Measurements from ENCODE around the gene STMN1. TPM values are rescaled to one million over a fixed set of nuclear protein-coding genes. Genes with fewer than 3 reads are reported as not detected.
"Not testable (repeated sequence)": the region's sequence is repeated elsewhere in the genome, so short reads cannot be mapped to it uniquely, and the experiment has no call there.

The STMN1 gene
- polyA plus RNA-seq, 1 donor (not counting 4 experiments of a cell fraction or from before 2014, with no cell fraction given): 82.8 TPM

DNA sequence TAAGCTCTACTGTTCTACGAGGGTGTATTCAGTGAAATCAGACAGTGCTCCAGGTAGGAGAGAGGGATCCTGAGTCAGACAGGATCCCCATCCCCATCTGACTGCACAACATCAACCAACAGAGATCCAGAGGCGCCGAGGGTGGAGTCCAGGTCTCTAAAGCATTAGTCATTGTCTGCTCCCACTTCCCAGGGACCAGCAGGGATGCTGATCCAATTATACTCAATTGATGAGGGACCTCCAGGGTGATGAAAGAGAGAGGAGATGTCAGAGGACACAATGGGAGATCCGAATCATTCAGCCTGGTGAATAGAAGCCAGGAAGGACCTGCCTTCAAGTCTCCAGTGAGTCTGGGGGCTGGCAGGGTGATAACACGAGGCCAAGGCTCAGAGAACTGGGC is 39.5 kb upstream of the STMN1 start:
- Histone ChIP-seq H3K27ac (ENCODE audit: control insufficient read depth, insufficient read depth, low read length) (no peak overlapping the region), H3K79me2 (ENCODE audit: control insufficient read depth, insufficient read depth, low read length) (no peaks in the 10 kb centered on the region), H3K9me1 (ENCODE audit: control insufficient read depth, extremely low read depth, insufficient read depth, low read length) (no peaks in the 10 kb centered on the region), H3K4me3 (ENCODE audit: control insufficient read depth in 2 of 3, extremely low read depth in 1 of 3, insufficient read depth in 2 of 3, low read depth in 1 of 3, low read length in 3 of 3) (no peak overlapping the region), H3K4me1 (ENCODE audit: control insufficient read depth, extremely low read depth, insufficient read depth, low read length) (no peaks in the 10 kb centered on the region), H4K20me1 (ENCODE audit: control insufficient read depth, extremely low read depth, insufficient read depth, low read length) (no peaks in the 10 kb centered on the region), H3K9ac (ENCODE audit: control insufficient read depth, extremely low read depth, insufficient read depth, low read length) (no peak overlapping the region), H3K27me3 (ENCODE audit: control insufficient read depth, extremely low read depth, insufficient read depth, low read length) (no peaks in the 10 kb centered on the region), H2AFZ (ENCODE audit: control insufficient read depth, low read length) (no peak overlapping the region), H3K9me3 (ENCODE audit: control insufficient read depth, low read depth, low read length) (no peaks in the 10 kb centered on the region), H3K4me2 (ENCODE audit: control insufficient read depth, extremely low read depth, insufficient read depth, low read depth, low read length) (no peak overlapping the region), H3K36me3 (ENCODE audit: control insufficient read depth in 2 of 2, extremely low read depth in 1 of 2, insufficient read depth in 2 of 2, low read length in 2 of 2) (no peaks in the 10 kb centered on the region)
- TF ChIP-seq CTCF (optimal IDR thresholded peaks at IDR 0.05 in 1 of 3, IDR thresholded peaks at IDR 0.05 in 1 of 3, conservative IDR thresholded peaks at IDR 0.05 in 1 of 3; ENCODE audit: extremely low read depth in 1 of 3, insufficient read depth in 2 of 3, low read length in 3 of 3) (no peak), EZH2 (IDR thresholded peaks at IDR 0.05; ENCODE audit: low read length) (no peak)
- dilution Hi-C loops (cut with MboI; ENCODE audit: extremely low pct_ligation_motif_present, low sequenced_read_pairs): no loop called here
- no peak for FAIRE-seq
- DNase-seq (ENCODE audit: low read depth, low spot score): no peak

- Histone ChIP-seq H3K36me3 (ENCODE audit: control insufficient read depth in 2 of 2, extremely low read depth in 1 of 2, insufficient read depth in 2 of 2, low read length in 2 of 2) (no peaks in the 10 kb centered on the region), H3K79me2 (ENCODE audit: control insufficient read depth, insufficient read depth, low read length) (no peaks in the 10 kb centered on the region), H3K4me2 (ENCODE audit: control insufficient read depth, extremely low read depth, insufficient read depth, low read depth, low read length) (no peak overlapping the region), H2AFZ (ENCODE audit: control insufficient read depth, low read length) (no peak overlapping the region), H3K9ac (ENCODE audit: control insufficient read depth, extremely low read depth, insufficient read depth, low read length) (no peak overlapping the region), H4K20me1 (ENCODE audit: control insufficient read depth, extremely low read depth, insufficient read depth, low read length) (no peaks in the 10 kb centered on the region), H3K27ac (ENCODE audit: control insufficient read depth, insufficient read depth, low read length) (no peak overlapping the region), H3K4me1 (ENCODE audit: control insufficient read depth, extremely low read depth, insufficient read depth, low read length) (no peaks in the 10 kb centered on the region), H3K4me3 (ENCODE audit: control insufficient read depth in 2 of 3, extremely low read depth in 1 of 3, insufficient read depth in 2 of 3, low read depth in 1 of 3, low read length in 3 of 3) (no peak overlapping the region), H3K27me3 (ENCODE audit: control insufficient read depth, extremely low read depth, insufficient read depth, low read length) (no peaks in the 10 kb centered on the region), H3K9me1 (ENCODE audit: control insufficient read depth, extremely low read depth, insufficient read depth, low read length) (no peaks in the 10 kb centered on the region), H3K9me3 (ENCODE audit: control insufficient read depth, low read depth, low read length) (no peaks in the 10 kb centered on the region)
- TF ChIP-seq CTCF (optimal IDR thresholded peaks at IDR 0.05 in 1 of 3, IDR thresholded peaks at IDR 0.05 in 1 of 3, conservative IDR thresholded peaks at IDR 0.05 in 1 of 3; ENCODE audit: extremely low read depth in 1 of 3, insufficient read depth in 2 of 3, low read length in 3 of 3) (no peak), EZH2 (IDR thresholded peaks at IDR 0.05; ENCODE audit: low read length) (no peak)
- FAIRE-seq: no peak
- no peak for DNase-seq (ENCODE audit: low read depth, low spot score)
- dilution Hi-C loops (cut with MboI; ENCODE audit: extremely low pct_ligation_motif_present, low sequenced_read_pairs): no loop called here
These were observed 38.8 kb upstream of the STMN1 start for GRCh38 chr1:25944986-25945385.

GRCh38 chr1:25943511-25943910 is 37.3 kb upstream of the STMN1 start:
- H3K79me2 ChIP-seq (ENCODE audit: control insufficient read depth, insufficient read depth, low read length); dilution Hi-C loops (cut with MboI; ENCODE audit: extremely low pct_ligation_motif_present, low sequenced_read_pairs); DNase-seq (ENCODE audit: low read depth, low spot score); H3K4me2 ChIP-seq (ENCODE audit: control insufficient read depth, extremely low read depth, insufficient read depth, low read depth, low read length); H3K4me1 ChIP-seq (ENCODE audit: control insufficient read depth, extremely low read depth, insufficient read depth, low read length); H2AFZ ChIP-seq (ENCODE audit: control insufficient read depth, low read length); FAIRE-seq; H3K9ac ChIP-seq (ENCODE audit: control insufficient read depth, extremely low read depth, insufficient read depth, low read length); H3K27ac ChIP-seq (ENCODE audit: control insufficient read depth, insufficient read depth, low read length); H4K20me1 ChIP-seq (ENCODE audit: control insufficient read depth, extremely low read depth, insufficient read depth, low read length); H3K9me1 ChIP-seq (ENCODE audit: control insufficient read depth, extremely low read depth, insufficient read depth, low read length); H3K9me3 ChIP-seq (ENCODE audit: control insufficient read depth, low read depth, low read length); H3K36me3 ChIP-seq (ENCODE audit: control insufficient read depth in 2 of 2, extremely low read depth in 1 of 2, insufficient read depth in 2 of 2, low read length in 2 of 2); H3K4me3 ChIP-seq (ENCODE audit: control insufficient read depth in 2 of 3, extremely low read depth in 1 of 3, insufficient read depth in 2 of 3, low read depth in 1 of 3, low read length in 3 of 3); H3K27me3 ChIP-seq (ENCODE audit: control insufficient read depth, extremely low read depth, insufficient read depth, low read length): not testable (repeated sequence)
